ENCODE data around the gene AFAP1L1. TPM values are rescaled to one million over a fixed set of nuclear protein-coding genes. Genes with fewer than 3 reads are reported as not detected.

AFAP1L1 gene
- total and polyA plus RNA-seq, 2 of the 13 experiments (the other 11 are each of a cell fraction or from before 2014, with no cell fraction given) = 0.38 to 1.0 TPM

- TF ChIP-seq ZBTB20 (CRISPR knock-in tag; IDR thresholded peaks at IDR 0.05; ENCODE audit: borderline replicate concordance, low read depth) (0 out of 2 replicates have a peak, but pooled peaks have one; percentile 34), HIVEP1 (CRISPR knock-in tag; IDR thresholded peaks at IDR 0.05) (no peak), KAT2B (IDR thresholded peaks at IDR 0.05; ENCODE audit: borderline replicate concordance, low read depth, low read length) (no peak), ZSCAN22 (CRISPR knock-in tag; IDR thresholded peaks at IDR 0.05) (no peak), ZNF616 (CRISPR knock-in tag; IDR thresholded peaks at IDR 0.05; ENCODE audit: low read depth) (no peak), ZNF337 (CRISPR knock-in tag; IDR thresholded peaks at IDR 0.05; ENCODE audit: borderline replicate concordance, low read depth) (no peak), HNRNPL (IDR thresholded peaks at IDR 0.05; ENCODE audit: low read depth, low read length) (0 out of 2 replicates have a peak, but pooled peaks have one; percentile 79), FOXO1 (CRISPR knock-in tag; IDR thresholded peaks at IDR 0.05) (no peak), ZNF652 (CRISPR knock-in tag; IDR thresholded peaks at IDR 0.05; ENCODE audit: borderline replicate concordance, low read depth) (no peak), YEATS4 (CRISPR knock-in tag; IDR thresholded peaks at IDR 0.05; ENCODE audit: borderline replicate concordance) (peak; percentile 51; the same call in 1 of the 2 replicates), ZNF253 (CRISPR knock-in tag; IDR thresholded peaks at IDR 0.05; ENCODE audit: borderline replicate concordance) (no peak)
Measured at GRCh38 chr5:149379177-149379761, 107.6 kb downstream of the AFAP1L1 start, which contains the start of gene IL17B (continued).

DNA sequence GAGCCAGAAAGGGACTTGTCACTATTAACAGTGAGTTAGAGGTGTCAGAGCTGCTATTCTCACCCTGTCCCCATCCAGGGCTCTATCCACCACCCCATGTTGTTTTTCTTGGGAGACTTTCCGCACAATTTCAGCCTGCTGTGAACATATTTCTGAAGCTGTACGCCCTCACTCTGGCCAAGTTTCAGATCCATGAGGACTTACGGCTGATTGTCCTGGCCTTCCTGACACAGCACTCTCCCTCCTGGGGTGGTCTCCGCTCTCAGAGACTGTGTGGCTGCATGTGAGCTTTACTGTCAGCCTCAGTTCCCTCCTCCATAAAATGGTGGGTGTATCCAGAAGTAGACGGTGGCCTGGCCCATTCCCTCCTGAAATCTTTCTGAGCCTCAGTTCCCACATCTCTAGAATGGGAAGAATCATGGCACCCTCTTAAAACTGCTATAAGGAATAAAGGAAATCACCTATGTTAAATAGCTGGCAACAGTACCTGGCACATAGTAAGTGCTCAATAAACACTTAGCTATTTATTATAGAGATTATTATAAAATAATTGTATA is 108.2 kb downstream of the AFAP1L1 start:
- BruUV-seq (replicated peaks) = TSS peak; percentile 79
- ChIA-PET POLR2A (interaction anchor here (1.1 to 2.0 kb wide), 3 partner anchors 13 to 59 kb away, joined by 3 to 7 read pairs (median 5); partner anchors contain the start of gene GRPEL2), CTCF (ENCODE audit: low intra/inter-chr PET ratio, low total read pairs) (interaction anchor here (3.4 kb wide), 1 partner anchor 51 kb away, joined by 35 read pairs; no protein-coding TSS in a partner anchor)
- H3K4me3 ChIP-seq (replicated peaks in 1 of 3; ENCODE audit: insufficient read depth in 1 of 3, low read depth in 2 of 3, low read length in 3 of 3) = peak overlapping the region in 1 of 3 experiments; percentile 49; a peak in 3 of 6 replicates
- in situ Hi-C loops (cut with HindIII; ENCODE audit: extremely low pct_ligation_motif_present, low pct_unique_long_range_greater_than_20kb) (loop anchor here (10.0 kb wide), 1 partner anchor 55 kb away; no protein-coding TSS in a partner anchor), intact Hi-C loops (cut with micrococcal nuclease; ENCODE audit: unreplicated experiment) (no loop called here)
- no peaks in the 10 kb centered on the region for H3K36me3 ChIP-seq (replicated peaks in 1 of 2; ENCODE audit: control insufficient read depth in 1 of 2, insufficient read depth in 2 of 2, low read length in 2 of 2)
- H3K9me3 ChIP-seq (ENCODE audit: low read length) = no peaks in the 10 kb centered on the region
- ATAC-seq (no peak), FAIRE-seq (no peak), DNase-seq (ENCODE audit: low spot score) (no peak)
- H3K4me1 ChIP-seq (ENCODE audit: insufficient read depth, low read length) = peaks cover 57% of the 10 kb centered on the region
- peaks cover 0 to 3% of the 10 kb centered on the region in 2 experiments; a peak in 1 of 5 replicates for H3K27me3 ChIP-seq (ENCODE audit: control insufficient read depth in 1 of 2, insufficient read depth in 2 of 2, low read length in 2 of 2)
- TF ChIP-seq ZNF629 (CRISPR knock-in tag; conservative IDR thresholded peaks at IDR 0.05) = peak; percentile 83
- no peak for TF ChIP-seq BCLAF1 (IDR thresholded peaks at IDR 0.05)
- peak; percentile 22; the same call in 1 of the 2 replicates for TF ChIP-seq ZFY (CRISPR knock-in tag; IDR thresholded peaks at IDR 0.05)
- TF ChIP-seq HDAC1 (CRISPR knock-in tag; IDR thresholded peaks at IDR 0.05) = 0 out of 2 replicates have a peak, but pooled peaks have one; percentile 5
- no peak overlapping the region for H3K27ac ChIP-seq (ENCODE audit: extremely low read length, insufficient read depth, low read length)
- no peaks in the 10 kb centered on the region for H4K20me1 ChIP-seq (ENCODE audit: insufficient read depth, low read length)
- no peaks in the 10 kb centered on the region for H3K79me2 ChIP-seq (ENCODE audit: insufficient read depth, low read length)
- H3K9ac ChIP-seq (ENCODE audit: insufficient read depth, low read depth, low read length) = peak overlapping the region; percentile 25; the same call in 1 of the 2 replicates
- no peak overlapping the region for H2AFZ ChIP-seq (ENCODE audit: low read length)
- 66% methylated on average over 5 of the region's 5 CpGs for WGBS (ENCODE audit: low lambda C conversion rate)
- H3K4me2 ChIP-seq (ENCODE audit: low read depth, low read length) = peak overlapping the region; percentile 63

Measured in HepG2 (cell line).